C4-2B (cell line): ENCODE data around the gene PALLD.

Experiments used
- H3K27ac ChIP-seq: fragments of 450-650 bp; 2 replicates; pipeline ENCODE4 v1.5.1; 2017
- CTCF ChIP-seq: fragments of 450-650 bp; conservative IDR thresholded peaks from 2 replicates; pipeline ENCODE4 v1.5.1; 2017; ENCODE audit warnings: mild to moderate bottlenecking
- ZFX ChIP-seq: fragments of 450-650 bp; IDR thresholded peaks from 2 replicates; pipeline ENCODE4 v1.6.1; 2017

The PALLD gene

GRCh38 chr4:168485156-168485910 is 11.5 kb upstream of the PALLD start:
- TF ChIP-seq CTCF (no peak), ZFX (no peak)
- H3K27ac ChIP-seq, result no peak overlapping the region

- no peak for TF ChIP-seq CTCF
- no peak for TF ChIP-seq ZFX
- H3K27ac ChIP-seq, result no peak overlapping the region
Observed at GRCh38 chr4:168486912-168487281, 10.0 kb upstream of the PALLD start.

GRCh38 chr4:168487282-168488035 is 9.4 kb upstream of the PALLD start:
- TF ChIP-seq CTCF (no peak), ZFX (no peak)
- H3K27ac ChIP-seq, result no peak overlapping the region

- TF ChIP-seq CTCF (no peak), ZFX (no peak)
Observed at GRCh38 chr4:168488869-168489274, 8.0 kb upstream of the PALLD start.

GRCh38 chr4:168489616-168490015 is 7.2 kb upstream of the PALLD start:
- TF ChIP-seq CTCF (no peak), ZFX (no peak)
- H3K27ac ChIP-seq, result no peak overlapping the region

More at GRCh38 chr4:168488869-168489274, 8.0 kb upstream of the PALLD start:
- H3K27ac ChIP-seq, result no peak overlapping the region

DNA sequence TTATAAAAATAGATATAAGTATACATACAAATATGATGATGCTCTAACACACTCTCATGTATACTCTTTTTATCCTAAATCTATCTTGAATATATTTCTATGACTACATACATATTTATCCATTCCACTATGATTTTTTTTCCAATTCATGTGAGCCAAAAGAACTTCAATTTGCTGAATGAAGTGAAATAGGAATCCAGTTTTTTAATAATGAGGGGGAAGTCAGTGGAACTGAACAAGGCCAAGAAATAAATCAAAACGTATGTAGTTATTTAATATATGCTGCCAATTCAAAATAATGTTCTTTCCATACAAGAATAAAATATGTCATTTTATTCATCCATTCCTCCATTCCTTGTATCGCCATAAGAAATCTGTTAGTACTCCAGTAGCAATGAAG is 6.1 kb upstream of the PALLD start:
- no peak overlapping the region for H3K27ac ChIP-seq
- TF ChIP-seq ZFX, result no peak
- TF ChIP-seq CTCF, result no peak

DNA sequence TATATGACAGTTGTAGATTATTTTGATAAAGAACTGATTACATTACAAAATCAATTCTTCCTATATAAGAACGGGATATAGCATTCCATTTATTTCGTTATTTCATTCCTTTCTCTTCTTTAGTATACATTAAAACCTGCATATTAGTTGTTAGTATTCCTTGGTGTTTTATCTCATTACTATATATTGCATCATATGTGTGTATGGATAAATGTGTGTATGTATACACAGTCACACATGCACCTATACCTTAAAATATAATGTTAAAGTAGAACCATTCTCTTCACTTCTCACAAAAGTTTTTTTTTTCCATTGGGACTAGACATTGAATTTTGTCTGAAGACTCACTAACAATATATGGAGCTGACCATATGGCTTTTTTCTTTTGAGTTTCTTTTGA is 5.3 kb upstream of the PALLD start:
- no peak overlapping the region for H3K27ac ChIP-seq
- TF ChIP-seq ZFX (no peak), CTCF (no peak)
